Esophagus muscularis mucosa (tissue), 4 donors: ENCODE results near the gene DSCAML1.

Experiments
- EP300 ChIP-seq: sonication (generic); formaldehyde crosslinking; IDR thresholded peaks from one replicate; pipeline ENCODE4 v1.6.1; 2017; ENCODE audit warnings: antibody characterized with exemption
- POLR2A ChIP-seq: fragments of 450-650 bp; IDR thresholded peaks from one replicate; pipeline ENCODE4 v1.6.1; 2017; ENCODE audit warnings: antibody characterized with exemption, moderate library complexity, mild to moderate bottlenecking, low read depth
- POLR2AphosphoS5 ChIP-seq, 2 donors: sonication (generic); formaldehyde crosslinking; IDR thresholded peaks; one replicate each; pipeline ENCODE4 v1.6.1; 2017; ENCODE audit warnings: antibody characterized with exemption in 2 of 2
- TF ChIP-seq, protein P1 (sequence below), 3 experiments: fragments of 200-600 bp in 2 of 3; fragments of 450-650 bp in 1 of 3; sonication (generic) in 2 of 3; IDR thresholded peaks; one replicate each; pipeline ENCODE4 v1.5.1; 2017 to 2019; ENCODE audit warnings: antibody characterized with exemption in 3 of 3, mild to moderate bottlenecking in 2 of 3, moderate library complexity in 1 of 3

DNA sequence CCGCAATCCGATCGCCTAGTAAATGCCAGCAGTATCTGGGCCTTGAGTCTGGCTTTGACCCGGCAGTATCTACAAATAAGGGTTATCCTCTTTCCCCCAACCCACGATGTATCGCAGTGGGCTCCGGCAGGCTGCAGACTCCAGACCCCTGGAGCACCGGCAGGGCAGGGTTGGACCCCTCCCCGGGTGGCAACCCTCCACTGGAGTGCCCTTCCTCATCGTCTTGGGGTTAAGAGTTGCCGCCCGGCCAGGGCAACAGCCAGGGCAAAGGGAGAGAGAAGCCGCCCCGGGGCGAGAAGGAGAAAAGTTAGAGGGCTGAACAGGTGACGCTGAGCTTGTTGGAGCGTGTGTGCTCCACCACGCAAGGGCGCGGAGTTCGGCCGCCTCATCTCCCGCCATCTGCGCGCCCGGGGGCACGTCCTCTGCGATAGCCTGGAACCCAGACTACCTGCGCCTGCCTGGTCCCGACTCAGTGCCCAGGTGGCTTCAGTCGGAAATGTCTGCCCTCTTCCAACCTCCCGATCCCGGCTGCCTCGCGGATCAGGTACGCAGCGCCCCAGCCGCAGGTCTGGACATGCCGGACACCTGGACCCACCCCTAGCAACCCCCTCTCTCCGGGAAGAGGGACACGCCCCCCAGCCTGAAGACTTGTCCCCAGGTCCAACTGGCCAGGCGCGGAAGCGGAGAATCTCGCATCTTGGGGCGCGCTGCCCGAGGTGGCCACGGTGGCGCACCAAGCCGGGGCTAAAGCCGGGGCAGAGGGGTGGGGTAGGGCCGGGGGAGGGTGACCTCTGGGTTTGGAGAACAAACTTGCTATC, 1.2 kb downstream of the DSCAML1 start:
- TF ChIP-seq, protein P1, sequence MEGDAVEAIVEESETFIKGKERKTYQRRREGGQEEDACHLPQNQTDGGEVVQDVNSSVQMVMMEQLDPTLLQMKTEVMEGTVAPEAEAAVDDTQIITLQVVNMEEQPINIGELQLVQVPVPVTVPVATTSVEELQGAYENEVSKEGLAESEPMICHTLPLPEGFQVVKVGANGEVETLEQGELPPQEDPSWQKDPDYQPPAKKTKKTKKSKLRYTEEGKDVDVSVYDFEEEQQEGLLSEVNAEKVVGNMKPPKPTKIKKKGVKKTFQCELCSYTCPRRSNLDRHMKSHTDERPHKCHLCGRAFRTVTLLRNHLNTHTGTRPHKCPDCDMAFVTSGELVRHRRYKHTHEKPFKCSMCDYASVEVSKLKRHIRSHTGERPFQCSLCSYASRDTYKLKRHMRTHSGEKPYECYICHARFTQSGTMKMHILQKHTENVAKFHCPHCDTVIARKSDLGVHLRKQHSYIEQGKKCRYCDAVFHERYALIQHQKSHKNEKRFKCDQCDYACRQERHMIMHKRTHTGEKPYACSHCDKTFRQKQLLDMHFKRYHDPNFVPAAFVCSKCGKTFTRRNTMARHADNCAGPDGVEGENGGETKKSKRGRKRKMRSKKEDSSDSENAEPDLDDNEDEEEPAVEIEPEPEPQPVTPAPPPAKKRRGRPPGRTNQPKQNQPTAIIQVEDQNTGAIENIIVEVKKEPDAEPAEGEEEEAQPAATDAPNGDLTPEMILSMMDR (IDR thresholded peaks at IDR 0.05) = no peak
- TF ChIP-seq POLR2A (no peak), EP300 (no peak), POLR2AphosphoS5 (IDR thresholded peaks at IDR 0.05) (no peak)
